Mucosa of gallbladder (tissue), 1 donor: ENCODE results near the gene IDH3B. TPM values are rescaled to one million over a fixed set of nuclear protein-coding genes. Genes with fewer than 3 reads are reported as not detected.

Experiments used
- DNase-seq: peaks from one replicate; pipeline ENCODE4 v3.0.0-alpha.2; 2020; ENCODE audit warnings: low spot score
- total RNA-seq: library from RNA; stranded (reverse); gene quantifications from one replicate; pipeline ENCODE4 v1.2.1, GENCODE V29; 2021
- donor health status: DM: no; HTN: no; CAD: no.

Gene IDH3B
- total RNA-seq, 1 donor from 2014 or later = 81.0 TPM

- no peak for DNase-seq
These were observed 46.8 kb downstream of the IDH3B start for GRCh38 chr20:2617099-2617714.

GRCh38 chr20:2616634-2617033 is 47.4 kb downstream of the IDH3B start:
- DNase-seq = no peak

- DNase-seq = no peak
These were observed 51.9 kb downstream of the IDH3B start for GRCh38 chr20:2612073-2612472.

- no peak for DNase-seq
These were observed 52.9 kb downstream of the IDH3B start for GRCh38 chr20:2610941-2611720.

- DNase-seq = no peak
These were observed 53.7 kb downstream of the IDH3B start for GRCh38 chr20:2610326-2610725.

Other genes with a start within 250 kb of the IDH3B start
- 85.8 TPM for gene SNRPB, start 193.4 kb downstream of the IDH3B start, total RNA-seq
- 12.3 TPM for gene ZNF343, start 155.3 kb downstream of the IDH3B start, total RNA-seq
- gene TMC2, start 127.6 kb downstream of the IDH3B start, total RNA-seq = 0.12 TPM
- 82.9 TPM for gene NOP56, start 11.6 kb downstream of the IDH3B start, total RNA-seq
- gene EBF4, start 28.6 kb upstream of the IDH3B start, total RNA-seq = 12.7 TPM
- gene CPXM1, start 136.4 kb upstream of the IDH3B start, total RNA-seq = 6.8 TPM
- gene C20orf141, start 150.8 kb upstream of the IDH3B start, total RNA-seq = not detected
- not detected for gene TMEM239, start 152.1 kb upstream of the IDH3B start, total RNA-seq
- 48.8 TPM for gene PCED1A, start 176.4 kb upstream of the IDH3B start, total RNA-seq
- 43.2 TPM for gene VPS16, start 176.5 kb upstream of the IDH3B start, total RNA-seq
- 57.5 TPM for gene PTPRA, start 209.3 kb upstream of the IDH3B start, total RNA-seq